Liver (tissue), 9 donors: Measurements from ENCODE around the gene ZNF615. TPM values are rescaled to one million over a fixed set of nuclear protein-coding genes. Genes with fewer than 3 reads are reported as not detected.
"Not testable (repeated sequence)": the region's sequence is repeated elsewhere in the genome, so short reads cannot be mapped to it uniquely, and the experiment has no call there.

Source experiments
- DNase-seq: peaks from one replicate; pipeline ENCODE4 v3.0.0-alpha.2; 2017; ENCODE audit warnings: low spot score
- H3K27ac ChIP-seq, 2 donors: one replicate each; pipeline ENCODE4 v1.7.0; 2013; ENCODE audit warnings: inconsistent platforms in 2 of 2, low read length in 2 of 2, control low read depth in 1 of 2, low read depth in 1 of 2, mild to moderate bottlenecking in 1 of 2
- H3K27me3 ChIP-seq, 4 donors: one replicate each; pipeline versions ENCODE4 v1.6.1 to v1.7.0; 2013; ENCODE audit warnings: low read length in 3 of 4, inconsistent platforms in 1 of 4, mild to moderate bottlenecking in 1 of 4, moderate library complexity in 1 of 4; ENCODE audit not compliant: control insufficient read depth in 4 of 4, insufficient read depth in 4 of 4
- H3K36me3 ChIP-seq, 4 donors: one replicate each; pipeline versions ENCODE4 v1.6.1 to v1.7.0; 2013; ENCODE audit warnings: low read length in 3 of 4, mild to moderate bottlenecking in 3 of 4, low read depth in 1 of 4, moderate library complexity in 1 of 4; ENCODE audit not compliant: control insufficient read depth in 4 of 4, insufficient read depth in 3 of 4
- H3K4me1 ChIP-seq, 4 donors: one replicate each; pipeline versions ENCODE4 v1.6.1 to v1.7.0; 2013; ENCODE audit warnings: low read length in 3 of 4, mild to moderate bottlenecking in 3 of 4, moderate library complexity in 1 of 4; ENCODE audit not compliant: control insufficient read depth in 4 of 4, insufficient read depth in 4 of 4
- H3K4me3 ChIP-seq, 3 donors: one replicate each; pipeline versions ENCODE4 v1.6.1 to v1.7.0; 2013; ENCODE audit warnings: low read length in 3 of 3, control low read depth in 1 of 3, low read depth in 1 of 3, mild to moderate bottlenecking in 1 of 3
- H3K9ac ChIP-seq, 2 donors: one replicate each; pipeline ENCODE4 v1.7.0; 2013; ENCODE audit warnings: low read length in 2 of 2, mild to moderate bottlenecking in 2 of 2, moderate library complexity in 2 of 2, control low read depth in 1 of 2, low read depth in 1 of 2
- H3K9me3 ChIP-seq, 4 donors: one replicate each; pipeline versions ENCODE4 v1.6.1 to v1.7.0; 2013; ENCODE audit warnings: low read length in 3 of 4; ENCODE audit not compliant: control insufficient read depth in 4 of 4
- EGR1 ChIP-seq, 2 donors: IDR thresholded peaks; 2 replicates each; pipeline ENCODE4 v1.6.1; 2016 to 2018; ENCODE audit warnings: antibody characterized with exemption in 2 of 2, low read depth in 2 of 2
- FOXA1 ChIP-seq: IDR thresholded peaks from 2 replicates; pipeline ENCODE4 v1.6.1; 2016; ENCODE audit warnings: antibody characterized with exemption
- FOXA2 ChIP-seq: IDR thresholded peaks from 2 replicates; pipeline ENCODE4 v1.6.1; 2016; ENCODE audit warnings: antibody characterized with exemption
- GABPA ChIP-seq, 2 donors: IDR thresholded peaks in 1 of 2; conservative IDR thresholded peaks in 1 of 2; 2 replicates each; pipeline ENCODE4 v1.6.1; 2016; ENCODE audit warnings: antibody characterized with exemption in 2 of 2, mild to moderate bottlenecking in 1 of 2, moderate library complexity in 1 of 2
- HNF4A ChIP-seq, 2 donors: conservative IDR thresholded peaks; 2 replicates each; pipeline ENCODE4 v1.6.1; 2016; ENCODE audit warnings: antibody characterized with exemption in 2 of 2, mild to moderate bottlenecking in 2 of 2
- HNF4G ChIP-seq: IDR thresholded peaks from 2 replicates; pipeline ENCODE4 v1.6.1; 2016; ENCODE audit warnings: antibody characterized with exemption
- NR2F2 ChIP-seq: IDR thresholded peaks from 2 replicates; pipeline ENCODE4 v1.6.1; 2016; ENCODE audit warnings: antibody characterized with exemption
- RAD21 ChIP-seq, 2 donors: IDR thresholded peaks; 2 replicates each; pipeline ENCODE4 v1.6.1; 2016; ENCODE audit warnings: antibody characterized with exemption in 2 of 2, mild to moderate bottlenecking in 2 of 2
- RXRA ChIP-seq, 2 donors: IDR thresholded peaks; 2 replicates each; pipeline ENCODE4 v1.6.1; 2017 to 2018; ENCODE audit warnings: antibody characterized with exemption in 2 of 2, mild to moderate bottlenecking in 1 of 2
- SP1 ChIP-seq: IDR thresholded peaks from 2 replicates; pipeline ENCODE4 v1.6.1; 2018; ENCODE audit warnings: antibody characterized with exemption, mild to moderate bottlenecking
- TAF1 ChIP-seq: conservative IDR thresholded peaks from 2 replicates; pipeline ENCODE4 v1.6.1; 2016; ENCODE audit warnings: antibody characterized with exemption, mild to moderate bottlenecking
- YY1 ChIP-seq: IDR thresholded peaks from 2 replicates; pipeline ENCODE4 v1.6.1; 2016; ENCODE audit warnings: antibody characterized with exemption, mild to moderate bottlenecking
- WGBS: extraction: QIAGEN DNeasy Blood & Tissue Kit; methylation state at CpG from one replicate; pipeline ENCODE4 v1.1.7; 2013; 5-methylcytosine and 5-hydroxymethylcytosine counted together
- polyA plus RNA-seq, 2 donors: library from polyadenylated mRNA; stranded (reverse) in 1 of 2; unstranded in 1 of 2; fragments of 200-250 nt in 1 of 2; fragments of >200 nt in 1 of 2; fragmentation: Nextera tagmentation in 1 of 2; extraction: Ambion mirVana in 1 of 2; gene quantifications; one replicate each; pipeline versions ENCODE4 v1.2.1 to v1.2.3, GENCODE V29; 2013 to 2015
- total RNA-seq, 2 donors: library from RNA; depleted of rRNA; stranded (reverse); fragments of >200 nt; gene quantifications; one replicate each; pipeline ENCODE4 v1.2.3, GENCODE V29; 2014
- TF ChIP-seq, protein P1 (sequence below): fragments of 150-350 bp; IDR thresholded peaks from 2 replicates; pipeline ENCODE4 v1.5.1; 2017; ENCODE audit warnings: improper control_type of control experiment, low read depth, low read length; ENCODE audit not compliant: missing input control
- TF ChIP-seq, protein P2 (sequence below): IDR thresholded peaks from 2 replicates; pipeline ENCODE4 v1.6.1; 2016; ENCODE audit warnings: antibody characterized with exemption
- TF ChIP-seq, protein P3 (sequence below): IDR thresholded peaks from 2 replicates; pipeline ENCODE4 v1.6.1; 2016; ENCODE audit warnings: antibody characterized with exemption
- TF ChIP-seq, protein P4 (sequence below): IDR thresholded peaks from 2 replicates; pipeline ENCODE4 v1.6.1; 2016; ENCODE audit warnings: antibody characterized with exemption
- TF ChIP-seq, protein P5 (sequence below): IDR thresholded peaks from 2 replicates; pipeline ENCODE4 v1.6.1; 2016; ENCODE audit warnings: antibody characterized with exemption, mild to moderate bottlenecking
- donor health status: healthy.
- donor health status: healthy.
- donor health status: healthy.
- donor health status: healthy.
- donor health status: healthy.

ZNF615 gene
- total and polyA plus RNA-seq, 4 donors = 1.7 to 6.2 (median 2.9) TPM

DNA sequence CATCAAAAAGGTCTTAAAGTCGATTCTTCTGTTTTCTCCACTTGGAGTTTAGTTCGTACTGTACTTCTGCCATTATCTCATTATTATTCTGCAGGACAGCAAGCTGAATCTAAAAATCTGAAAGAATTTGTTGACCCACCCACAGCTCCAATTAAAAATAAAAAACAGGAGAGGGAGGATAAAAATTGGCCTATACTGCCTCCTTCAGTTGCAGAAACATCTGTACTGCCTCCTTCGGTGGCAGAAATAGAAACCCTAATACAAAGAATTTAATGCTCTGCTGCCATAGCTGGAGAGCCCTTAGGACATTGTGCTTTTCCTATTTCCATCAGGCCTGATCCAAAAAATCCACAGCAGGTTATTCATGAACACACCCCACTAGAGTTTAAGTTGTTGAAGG lies 31.2 kb downstream of the ZNF615 start (continued):
- TF ChIP-seq, protein P1, sequence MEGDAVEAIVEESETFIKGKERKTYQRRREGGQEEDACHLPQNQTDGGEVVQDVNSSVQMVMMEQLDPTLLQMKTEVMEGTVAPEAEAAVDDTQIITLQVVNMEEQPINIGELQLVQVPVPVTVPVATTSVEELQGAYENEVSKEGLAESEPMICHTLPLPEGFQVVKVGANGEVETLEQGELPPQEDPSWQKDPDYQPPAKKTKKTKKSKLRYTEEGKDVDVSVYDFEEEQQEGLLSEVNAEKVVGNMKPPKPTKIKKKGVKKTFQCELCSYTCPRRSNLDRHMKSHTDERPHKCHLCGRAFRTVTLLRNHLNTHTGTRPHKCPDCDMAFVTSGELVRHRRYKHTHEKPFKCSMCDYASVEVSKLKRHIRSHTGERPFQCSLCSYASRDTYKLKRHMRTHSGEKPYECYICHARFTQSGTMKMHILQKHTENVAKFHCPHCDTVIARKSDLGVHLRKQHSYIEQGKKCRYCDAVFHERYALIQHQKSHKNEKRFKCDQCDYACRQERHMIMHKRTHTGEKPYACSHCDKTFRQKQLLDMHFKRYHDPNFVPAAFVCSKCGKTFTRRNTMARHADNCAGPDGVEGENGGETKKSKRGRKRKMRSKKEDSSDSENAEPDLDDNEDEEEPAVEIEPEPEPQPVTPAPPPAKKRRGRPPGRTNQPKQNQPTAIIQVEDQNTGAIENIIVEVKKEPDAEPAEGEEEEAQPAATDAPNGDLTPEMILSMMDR = no peak
- TF ChIP-seq GABPA (IDR thresholded peaks at IDR 0.05 in 1 of 2, conservative IDR thresholded peaks at IDR 0.05 in 1 of 2) = no peak
- TF ChIP-seq, protein P2, sequence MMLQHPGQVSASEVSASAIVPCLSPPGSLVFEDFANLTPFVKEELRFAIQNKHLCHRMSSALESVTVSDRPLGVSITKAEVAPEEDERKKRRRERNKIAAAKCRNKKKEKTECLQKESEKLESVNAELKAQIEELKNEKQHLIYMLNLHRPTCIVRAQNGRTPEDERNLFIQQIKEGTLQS = no peak

DNA sequence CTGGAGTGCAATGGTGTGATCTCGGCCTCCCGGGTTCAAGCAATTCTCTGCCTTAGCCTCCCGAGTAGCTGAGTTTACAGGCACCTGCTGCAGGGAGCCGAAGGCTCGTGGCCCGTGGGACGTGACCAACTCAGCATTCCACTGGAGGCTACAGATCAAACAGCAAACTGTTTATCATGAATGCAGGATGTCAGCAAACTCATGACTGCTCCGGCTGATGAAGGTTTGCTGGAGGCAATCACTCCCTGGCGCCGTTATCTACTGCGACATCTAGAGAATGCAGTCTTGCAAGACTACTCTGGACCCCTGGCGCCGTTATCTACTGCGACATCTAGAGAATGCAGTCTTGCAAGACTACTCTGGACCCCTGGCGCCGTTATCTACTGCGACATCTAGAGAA lies 32.2 kb downstream of the ZNF615 start:
- H3K9me3 ChIP-seq = peaks cover 64 to 92% (median 70%) of the 10 kb centered on the region in 4 donors
- DNase-seq, H3K4me1 ChIP-seq, H3K27me3 ChIP-seq, H3K9ac ChIP-seq, H3K27ac ChIP-seq: not testable (repeated sequence)
- WGBS = 97% methylated on average over 17 of the region's 17 CpGs
- H3K4me3 ChIP-seq = peak overlapping the region in 2 of 3 donors; percentile 35 to 50
- peaks cover 16 to 64% (median 57%) of the 10 kb centered on the region in 4 donors for H3K36me3 ChIP-seq

DNA sequence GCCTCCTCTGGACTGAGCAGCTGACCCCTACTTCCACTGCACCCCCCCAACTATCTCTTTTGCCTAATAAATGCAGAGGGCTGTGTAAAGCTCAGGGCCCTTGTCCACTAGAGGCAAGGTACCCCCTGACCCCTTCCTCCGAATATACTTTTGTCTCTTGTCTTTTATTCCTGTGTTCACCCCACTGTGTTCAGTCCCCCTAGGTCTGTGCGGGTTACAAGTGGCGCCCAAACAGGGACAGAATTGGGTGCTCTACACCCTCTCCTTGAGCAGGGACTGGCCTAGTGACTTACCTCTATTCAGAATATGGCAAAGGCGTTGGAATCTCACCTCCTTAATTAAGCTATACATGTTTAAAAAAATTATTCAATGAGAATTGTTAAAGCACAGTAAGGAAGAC lies 36.4 kb downstream of the ZNF615 start:
- Histone ChIP-seq H3K4me1 (no peaks in the 10 kb centered on the region), H3K27me3 (no peaks in the 10 kb centered on the region), H3K36me3 (peaks cover 34 to 80% (median 76%) of the 10 kb centered on the region in 4 donors), H3K9ac (no peak overlapping the region), H3K27ac (no peak overlapping the region), H3K4me3 (peak overlapping the region in 2 of 3 donors; percentile 57 to 67), H3K9me3 (peaks cover 61 to 96% (median 72%) of the 10 kb centered on the region in 4 donors)
- WGBS = 97% methylated on average over 4 of the region's 4 CpGs
- TF ChIP-seq YY1 (no peak), HNF4A (conservative IDR thresholded peaks at IDR 0.05) (no peak), FOXA1 (no peak), FOXA2 (no peak), NR2F2 (no peak), RXRA (IDR thresholded peaks at IDR 0.05) (no peak), EGR1 (IDR thresholded peaks at IDR 0.05; ENCODE audit: low read depth in 2 of 2) (no peak), SP1 (no peak), GABPA (IDR thresholded peaks at IDR 0.05 in 1 of 2, conservative IDR thresholded peaks at IDR 0.05 in 1 of 2) (no peak), RAD21 (IDR thresholded peaks at IDR 0.05) (no peak), TAF1 (no peak), HNF4G (no peak)
- TF ChIP-seq, protein P3, sequence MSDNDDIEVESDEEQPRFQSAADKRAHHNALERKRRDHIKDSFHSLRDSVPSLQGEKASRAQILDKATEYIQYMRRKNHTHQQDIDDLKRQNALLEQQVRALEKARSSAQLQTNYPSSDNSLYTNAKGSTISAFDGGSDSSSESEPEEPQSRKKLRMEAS = no peak
- TF ChIP-seq, protein P2 = no peak
- TF ChIP-seq, protein P1 = no peak
- TF ChIP-seq, protein P4, sequence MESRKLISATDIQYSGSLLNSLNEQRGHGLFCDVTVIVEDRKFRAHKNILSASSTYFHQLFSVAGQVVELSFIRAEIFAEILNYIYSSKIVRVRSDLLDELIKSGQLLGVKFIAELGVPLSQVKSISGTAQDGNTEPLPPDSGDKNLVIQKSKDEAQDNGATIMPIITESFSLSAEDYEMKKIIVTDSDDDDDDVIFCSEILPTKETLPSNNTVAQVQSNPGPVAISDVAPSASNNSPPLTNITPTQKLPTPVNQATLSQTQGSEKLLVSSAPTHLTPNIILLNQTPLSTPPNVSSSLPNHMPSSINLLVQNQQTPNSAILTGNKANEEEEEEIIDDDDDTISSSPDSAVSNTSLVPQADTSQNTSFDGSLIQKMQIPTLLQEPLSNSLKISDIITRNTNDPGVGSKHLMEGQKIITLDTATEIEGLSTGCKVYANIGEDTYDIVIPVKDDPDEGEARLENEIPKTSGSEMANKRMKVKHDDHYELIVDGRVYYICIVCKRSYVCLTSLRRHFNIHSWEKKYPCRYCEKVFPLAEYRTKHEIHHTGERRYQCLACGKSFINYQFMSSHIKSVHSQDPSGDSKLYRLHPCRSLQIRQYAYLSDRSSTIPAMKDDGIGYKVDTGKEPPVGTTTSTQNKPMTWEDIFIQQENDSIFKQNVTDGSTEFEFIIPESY = no peak
- TF ChIP-seq, protein P5, sequence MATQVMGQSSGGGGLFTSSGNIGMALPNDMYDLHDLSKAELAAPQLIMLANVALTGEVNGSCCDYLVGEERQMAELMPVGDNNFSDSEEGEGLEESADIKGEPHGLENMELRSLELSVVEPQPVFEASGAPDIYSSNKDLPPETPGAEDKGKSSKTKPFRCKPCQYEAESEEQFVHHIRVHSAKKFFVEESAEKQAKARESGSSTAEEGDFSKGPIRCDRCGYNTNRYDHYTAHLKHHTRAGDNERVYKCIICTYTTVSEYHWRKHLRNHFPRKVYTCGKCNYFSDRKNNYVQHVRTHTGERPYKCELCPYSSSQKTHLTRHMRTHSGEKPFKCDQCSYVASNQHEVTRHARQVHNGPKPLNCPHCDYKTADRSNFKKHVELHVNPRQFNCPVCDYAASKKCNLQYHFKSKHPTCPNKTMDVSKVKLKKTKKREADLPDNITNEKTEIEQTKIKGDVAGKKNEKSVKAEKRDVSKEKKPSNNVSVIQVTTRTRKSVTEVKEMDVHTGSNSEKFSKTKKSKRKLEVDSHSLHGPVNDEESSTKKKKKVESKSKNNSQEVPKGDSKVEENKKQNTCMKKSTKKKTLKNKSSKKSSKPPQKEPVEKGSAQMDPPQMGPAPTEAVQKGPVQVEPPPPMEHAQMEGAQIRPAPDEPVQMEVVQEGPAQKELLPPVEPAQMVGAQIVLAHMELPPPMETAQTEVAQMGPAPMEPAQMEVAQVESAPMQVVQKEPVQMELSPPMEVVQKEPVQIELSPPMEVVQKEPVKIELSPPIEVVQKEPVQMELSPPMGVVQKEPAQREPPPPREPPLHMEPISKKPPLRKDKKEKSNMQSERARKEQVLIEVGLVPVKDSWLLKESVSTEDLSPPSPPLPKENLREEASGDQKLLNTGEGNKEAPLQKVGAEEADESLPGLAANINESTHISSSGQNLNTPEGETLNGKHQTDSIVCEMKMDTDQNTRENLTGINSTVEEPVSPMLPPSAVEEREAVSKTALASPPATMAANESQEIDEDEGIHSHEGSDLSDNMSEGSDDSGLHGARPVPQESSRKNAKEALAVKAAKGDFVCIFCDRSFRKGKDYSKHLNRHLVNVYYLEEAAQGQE = no peak
- DNase-seq = no peak
